ENCODE data around the gene GATA3.

GATA3 gene

DNA sequence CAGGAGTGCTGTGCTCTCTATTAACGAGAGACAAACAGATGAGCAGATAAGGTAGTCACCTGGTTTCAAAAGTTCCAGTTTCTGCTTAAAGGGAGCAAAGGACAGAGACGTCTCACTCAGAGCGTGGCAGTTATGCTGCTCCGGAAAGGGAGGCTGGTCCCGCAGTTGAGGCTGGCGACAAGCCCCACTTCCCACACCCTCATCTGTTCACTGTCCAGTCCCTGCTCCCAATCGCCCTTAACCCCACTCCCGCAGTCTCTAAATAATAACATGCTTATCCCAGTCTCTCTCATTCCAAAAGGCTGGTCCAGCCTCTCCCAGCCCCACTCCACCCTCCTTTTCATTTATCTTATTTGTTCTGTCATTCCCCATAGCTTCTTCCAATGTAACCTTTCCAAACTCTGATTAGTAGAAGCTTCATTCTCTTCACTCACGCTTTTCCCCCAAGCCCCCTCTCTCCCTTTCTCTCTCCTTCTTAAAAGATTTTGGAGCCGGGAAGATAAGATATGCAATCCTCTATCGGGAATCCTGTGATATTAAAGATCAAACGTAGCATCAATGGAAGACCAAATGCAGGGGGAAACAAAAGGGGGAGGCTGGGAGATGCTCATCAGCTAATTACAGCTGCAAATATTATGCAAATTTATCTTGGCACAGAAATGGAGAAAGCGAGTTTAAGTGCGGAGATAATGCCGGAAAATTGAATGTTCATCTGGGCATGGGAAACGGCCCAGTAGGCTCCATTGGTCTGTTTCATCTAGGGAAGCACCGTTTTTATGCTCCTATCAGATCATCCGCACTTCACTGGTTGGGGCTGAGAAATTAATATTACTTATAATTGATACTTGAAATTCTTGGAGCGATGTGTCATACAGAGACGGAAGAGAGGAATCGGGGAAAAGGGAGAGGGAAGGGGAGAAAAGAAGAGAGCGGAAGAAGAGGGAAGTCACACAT lies 16.3 kb upstream of the GATA3 start:
- no peak for DNase-seq

DNA sequence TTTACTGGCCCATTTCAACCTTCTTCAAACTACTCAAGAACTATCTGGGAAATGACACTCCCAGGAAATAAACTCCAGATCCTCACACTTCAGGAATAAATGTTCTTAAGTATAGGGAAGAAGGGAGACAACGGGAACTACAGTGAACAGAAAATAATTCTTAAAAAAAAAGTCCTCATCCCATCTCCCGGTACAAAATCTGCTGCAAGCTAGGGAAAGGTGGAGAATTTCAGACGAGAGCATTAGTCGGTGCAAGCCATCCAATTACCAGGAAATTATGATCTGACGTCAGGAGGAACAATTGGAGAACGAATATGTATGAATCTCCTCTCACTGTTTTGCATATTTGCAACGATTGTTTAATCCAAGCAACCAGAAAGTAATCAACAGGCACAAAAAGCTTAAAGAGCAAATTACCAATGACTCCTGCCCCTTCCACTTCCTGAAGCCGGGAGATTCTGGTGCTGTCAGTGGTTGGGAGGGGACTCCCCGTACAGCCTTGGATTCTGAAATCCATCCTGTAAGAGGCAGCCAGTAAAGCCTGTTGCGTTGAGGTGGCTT lies 15.1 kb upstream of the GATA3 start:
- no peak for DNase-seq

DNA sequence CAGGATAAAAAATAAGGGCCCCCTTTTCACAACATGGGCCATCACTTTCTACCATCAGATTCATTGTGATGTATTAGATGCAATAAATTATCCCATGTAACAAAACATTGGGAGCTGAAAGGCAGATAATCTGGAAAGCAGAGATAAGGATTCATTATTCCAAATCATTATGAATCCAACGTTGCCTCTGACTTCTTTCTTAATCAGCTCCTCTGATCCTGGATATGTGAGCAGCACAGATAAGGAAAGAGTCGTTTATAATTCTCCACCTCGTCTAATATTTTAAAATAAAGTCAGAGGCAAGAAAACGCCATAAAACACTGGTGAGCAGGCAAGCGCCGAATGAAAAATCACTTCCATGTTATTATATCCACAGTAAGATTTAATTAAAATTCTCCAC lies 13.8 kb upstream of the GATA3 start:
- no peak for DNase-seq

DNA sequence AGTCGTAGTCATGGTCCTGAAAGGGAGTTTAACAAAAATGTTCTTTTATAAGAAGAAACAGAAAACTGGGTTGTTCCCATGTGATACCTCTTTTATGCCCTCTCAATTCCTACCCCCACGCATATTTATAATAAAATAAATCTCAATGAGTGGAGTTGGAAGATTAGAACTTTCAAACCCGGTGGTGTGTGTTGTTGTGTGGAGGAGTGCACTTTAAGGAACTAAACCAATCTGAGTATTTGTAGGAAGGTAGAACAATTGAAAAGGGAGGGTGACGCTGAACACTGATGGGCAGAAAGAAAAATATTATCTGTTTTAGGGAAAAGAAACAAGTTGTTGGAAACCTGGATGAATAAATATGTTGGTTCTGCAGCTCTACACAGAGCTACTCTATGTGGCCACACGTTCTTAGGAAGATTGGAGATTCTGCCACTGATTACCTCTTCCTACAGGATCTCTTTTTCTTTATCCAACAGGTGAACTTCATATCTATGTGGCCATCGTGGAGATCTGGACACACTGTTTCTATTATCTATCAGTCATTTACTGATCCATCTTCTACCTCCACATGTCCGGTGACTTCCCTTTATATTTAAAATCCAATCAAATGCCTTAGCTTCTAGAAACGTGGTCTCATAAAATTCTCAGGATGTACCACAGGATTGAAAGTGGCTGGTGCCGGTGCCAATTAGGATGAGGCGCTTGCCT lies 13.1 kb upstream of the GATA3 start:
- no peak for DNase-seq

DNA sequence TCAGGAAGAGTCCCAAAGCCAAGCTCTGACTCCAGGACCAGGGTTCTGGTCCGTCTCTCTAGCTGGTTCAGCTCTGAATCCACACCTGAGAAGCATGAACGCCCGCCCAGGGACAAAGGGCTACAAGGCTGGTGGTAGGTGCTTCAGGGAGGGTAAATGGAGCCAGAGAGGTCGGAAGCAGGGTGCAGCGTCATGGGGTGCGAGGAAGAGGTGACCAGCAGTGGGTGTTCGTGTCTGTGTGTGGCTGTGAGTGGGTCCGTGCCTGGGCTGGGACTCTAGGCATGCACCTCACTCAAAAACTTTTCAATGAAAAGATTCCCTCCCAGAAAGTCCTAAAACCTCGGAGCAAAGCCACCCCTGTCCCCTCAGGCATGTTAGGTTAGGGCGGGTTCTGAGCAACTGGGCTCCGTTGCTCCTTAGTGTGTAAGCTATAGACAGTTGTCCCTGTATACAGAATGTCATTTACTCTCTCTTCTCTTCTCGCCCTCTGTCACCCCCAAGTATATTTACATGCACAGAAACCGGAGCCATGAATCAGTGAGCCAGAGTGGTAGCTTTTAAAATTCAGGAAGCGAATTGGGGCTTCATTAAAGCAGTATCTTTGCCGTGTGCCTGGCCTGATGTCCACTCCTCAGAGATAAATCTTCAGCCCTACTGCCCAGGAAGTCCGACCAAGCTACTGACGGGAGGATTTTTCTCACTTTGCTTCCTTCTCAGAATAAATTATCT lies 12.3 kb upstream of the GATA3 start:
- no peak for DNase-seq

DNA sequence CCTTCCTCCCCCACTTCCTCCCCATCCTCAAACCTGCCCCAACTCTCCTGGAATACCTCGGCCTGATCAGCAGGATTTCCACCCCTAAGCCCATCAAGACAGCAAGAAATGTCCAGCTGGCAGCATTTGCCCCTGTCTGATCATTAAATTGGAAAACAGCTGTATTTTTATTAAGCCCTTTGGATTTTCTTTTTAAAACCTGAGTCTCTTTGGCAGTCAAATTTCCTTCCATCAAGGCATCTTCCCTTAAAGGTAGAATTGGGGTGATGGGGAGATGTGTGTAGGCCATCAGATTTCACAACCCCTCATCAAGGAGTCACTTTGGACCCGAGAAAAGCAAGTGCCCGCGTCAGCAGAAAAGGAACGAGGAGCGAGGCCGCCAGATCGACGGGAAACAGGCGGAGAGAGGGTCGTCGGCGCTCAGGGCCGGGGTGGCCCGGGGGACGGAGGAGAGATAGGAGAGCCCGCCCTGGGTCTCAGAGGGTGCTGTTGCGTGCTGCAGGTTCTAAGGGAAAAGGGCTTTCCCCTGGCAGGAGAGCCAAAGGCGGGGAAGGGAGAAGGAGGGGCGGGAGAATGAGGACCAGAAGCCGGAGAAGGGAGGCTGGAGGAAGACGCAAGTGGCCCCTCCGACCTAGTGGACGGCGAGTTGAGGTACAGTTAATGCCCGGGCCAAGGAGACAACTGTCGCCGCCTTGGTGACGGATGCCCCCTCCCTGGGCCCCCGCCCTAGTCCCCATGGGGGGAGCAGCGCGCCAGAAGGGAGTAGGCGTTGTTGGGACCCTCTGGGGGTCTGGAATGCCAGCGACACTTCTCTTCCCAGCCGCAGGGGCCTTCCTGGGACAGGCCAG lies 11.5 kb upstream of the GATA3 start:
- DNase-seq: no peak

DNA sequence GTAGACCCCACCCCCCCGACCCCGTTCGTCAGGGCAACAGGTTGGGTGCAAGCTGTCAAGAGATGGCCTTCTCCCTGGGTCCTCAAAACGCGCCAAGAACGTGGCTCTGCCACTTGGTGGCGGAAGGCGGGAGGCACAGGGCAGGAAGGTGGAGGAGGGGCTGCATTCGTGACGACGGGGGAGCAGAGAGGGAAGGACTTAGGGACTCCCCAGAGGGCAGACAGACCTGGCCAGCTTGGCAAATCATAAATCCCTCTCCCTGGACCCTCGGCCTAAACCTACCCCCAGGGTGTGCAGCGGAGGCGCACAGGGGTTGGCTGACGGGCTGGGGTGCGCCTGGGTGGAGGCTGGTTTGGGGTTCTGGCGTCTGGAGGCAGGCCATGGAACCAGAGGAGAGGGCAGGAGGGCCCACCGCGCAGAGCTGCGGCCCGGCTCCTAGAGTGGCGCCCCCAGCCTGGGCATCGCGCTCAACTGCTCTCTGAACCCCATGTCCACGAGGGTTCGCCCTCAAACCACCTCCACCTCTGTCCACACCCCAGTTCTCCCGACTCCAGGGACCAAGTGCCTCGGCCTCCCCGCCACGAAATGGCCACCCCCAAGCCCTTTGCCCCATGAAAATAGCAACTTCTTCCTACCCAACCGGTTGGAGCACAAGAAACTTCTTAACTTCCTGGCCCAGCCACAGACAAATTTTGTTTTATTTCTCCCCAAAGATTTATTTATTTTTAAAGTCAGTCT lies 10.8 kb upstream of the GATA3 start:
- DNase-seq: peak; percentile 60

DNA sequence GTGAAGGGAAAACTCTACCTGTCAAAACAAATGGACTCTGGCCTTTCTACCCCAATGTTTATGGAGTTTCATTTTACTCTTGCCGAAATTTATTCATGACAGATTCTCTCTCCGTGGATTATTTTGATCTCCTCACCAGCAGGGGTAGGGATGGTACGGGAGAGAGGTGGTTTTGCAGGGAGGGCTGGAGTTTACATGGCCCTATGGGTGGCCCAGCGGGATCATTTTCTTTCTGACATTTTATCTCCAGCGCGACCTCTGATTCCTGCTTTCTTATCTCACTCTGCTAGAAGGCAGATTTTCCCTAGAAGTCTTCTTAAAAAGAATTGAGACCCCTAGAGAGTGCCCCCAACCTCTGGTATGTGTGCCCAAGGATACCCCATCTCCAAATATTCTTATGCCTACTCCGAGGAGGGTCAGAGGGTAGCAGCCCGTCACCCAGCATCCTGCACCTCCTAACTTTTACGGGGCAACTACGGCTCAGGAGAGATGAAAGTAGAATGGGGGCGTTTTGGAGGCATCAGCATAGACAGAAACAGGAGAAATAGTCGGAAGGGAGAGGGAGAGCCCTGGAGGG lies 10.1 kb upstream of the GATA3 start:
- DNase-seq: no peak

DNA sequence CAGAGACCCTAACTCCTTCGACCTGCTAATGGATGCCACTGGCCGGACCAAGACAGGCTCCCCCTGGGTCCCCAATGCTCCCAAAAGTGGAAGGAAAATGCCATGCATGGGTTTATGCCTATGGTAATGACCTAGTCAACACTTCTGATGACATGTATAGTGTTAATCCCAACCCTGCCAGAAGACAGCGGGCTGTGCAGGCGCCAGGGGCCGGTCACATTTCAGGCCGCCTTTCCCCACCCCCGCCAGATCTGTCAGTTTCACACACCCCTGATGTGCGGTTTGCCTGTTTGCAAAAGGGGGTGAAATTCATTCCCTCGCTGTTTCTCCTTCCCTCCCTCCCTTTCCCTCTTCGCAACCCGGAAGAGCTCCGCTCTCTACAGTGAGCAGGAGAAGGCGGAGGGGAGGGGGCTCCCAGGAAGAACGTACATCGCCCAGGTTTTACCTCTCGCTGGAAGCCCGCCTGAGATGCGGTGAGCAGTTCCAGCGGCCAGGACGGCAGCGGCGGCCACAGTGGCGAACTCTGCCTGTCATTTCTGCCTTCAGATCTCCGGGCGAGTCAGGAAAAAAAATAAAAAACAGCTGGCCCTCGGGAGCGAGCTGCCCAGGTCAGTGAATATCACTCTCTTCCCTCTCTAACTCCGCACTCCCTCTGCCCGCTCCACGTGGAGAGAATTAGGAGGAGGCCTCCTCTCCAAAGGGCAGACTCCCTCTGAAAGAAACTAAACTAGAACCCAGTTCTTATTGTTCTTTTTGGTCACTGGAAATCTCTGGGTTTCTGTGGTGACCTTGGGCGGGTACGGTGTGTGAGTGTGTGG lies 9.4 kb upstream of the GATA3 start:
- DNase-seq: no peak

DNA sequence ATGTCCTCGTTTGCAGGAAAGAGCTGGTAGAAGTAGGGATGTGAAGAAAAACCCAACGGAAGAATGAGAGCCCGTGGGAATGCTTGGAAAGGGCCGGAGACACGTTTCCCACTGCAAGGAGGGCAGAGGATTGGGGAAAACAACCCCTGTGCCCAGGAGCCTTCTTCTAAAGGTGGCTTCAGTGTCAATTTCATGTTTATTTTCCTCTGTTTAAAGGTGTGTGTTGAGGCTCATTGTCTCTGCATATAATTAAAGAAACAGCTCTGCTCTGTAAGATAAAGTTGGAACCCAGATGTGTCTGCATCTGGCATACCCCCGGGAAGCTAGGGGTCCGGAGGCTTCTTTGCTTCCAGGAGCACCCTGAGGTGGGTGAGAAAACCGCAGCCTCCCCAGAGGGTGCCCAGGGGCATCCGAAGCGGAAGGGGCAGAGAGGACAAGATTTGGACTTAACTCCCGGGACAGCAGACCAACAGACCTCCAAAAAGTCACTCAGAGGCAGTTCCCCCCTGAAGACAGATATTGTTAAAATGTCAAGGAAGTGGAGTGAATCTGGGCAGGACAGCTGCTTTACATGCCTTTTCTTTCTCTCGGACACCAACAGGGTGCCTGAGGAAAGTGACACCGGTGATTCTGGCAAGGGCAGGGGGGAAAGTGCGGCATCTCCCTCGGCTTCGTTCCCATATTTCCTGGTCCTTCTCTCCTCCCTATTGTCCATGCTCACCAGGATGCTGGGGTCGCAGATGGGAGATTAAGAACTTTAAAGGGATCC lies 8.6 kb upstream of the GATA3 start:
- DNase-seq: no peak

DNA sequence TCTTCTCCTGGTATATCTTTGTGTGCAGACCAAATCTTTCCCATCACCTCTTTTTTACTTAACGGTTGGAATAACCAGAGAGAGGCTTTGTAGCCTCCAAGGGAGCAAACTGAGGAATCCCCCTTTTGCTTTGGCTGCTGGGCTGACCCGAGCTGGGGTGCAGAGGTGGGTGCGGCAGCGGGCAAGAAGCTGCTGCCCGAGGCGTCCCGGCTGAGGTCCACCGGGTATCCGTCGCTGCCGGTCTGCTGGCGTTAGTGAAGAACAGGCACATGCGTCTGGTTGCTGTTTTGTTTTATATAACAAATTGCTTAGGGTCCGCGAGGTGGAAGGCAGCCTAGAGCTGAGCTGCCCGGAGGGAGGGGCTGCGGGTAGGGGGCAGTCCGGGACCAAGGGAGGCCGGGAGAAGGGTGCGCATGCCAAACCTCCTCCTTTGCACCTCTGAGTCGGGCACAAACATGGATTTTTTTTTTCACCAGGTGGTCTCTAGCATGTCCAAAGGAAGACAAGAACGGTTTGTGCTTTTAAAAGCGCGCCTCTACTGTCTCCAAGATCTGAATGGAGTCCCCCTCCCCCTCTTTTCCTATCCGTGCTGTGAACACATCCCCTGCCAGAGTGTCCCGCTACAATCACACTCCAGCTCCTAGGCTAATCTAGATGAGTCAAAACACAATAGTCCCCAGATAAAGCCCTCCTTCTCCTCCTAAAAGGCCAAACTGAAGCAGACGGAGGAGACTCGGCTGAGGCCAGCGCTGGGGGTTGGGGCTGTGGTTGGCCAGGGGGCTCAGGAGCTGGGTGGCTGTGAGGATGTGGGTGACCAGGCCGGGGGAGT lies 6.8 kb upstream of the GATA3 start:
- DNase-seq: no peak

DNA sequence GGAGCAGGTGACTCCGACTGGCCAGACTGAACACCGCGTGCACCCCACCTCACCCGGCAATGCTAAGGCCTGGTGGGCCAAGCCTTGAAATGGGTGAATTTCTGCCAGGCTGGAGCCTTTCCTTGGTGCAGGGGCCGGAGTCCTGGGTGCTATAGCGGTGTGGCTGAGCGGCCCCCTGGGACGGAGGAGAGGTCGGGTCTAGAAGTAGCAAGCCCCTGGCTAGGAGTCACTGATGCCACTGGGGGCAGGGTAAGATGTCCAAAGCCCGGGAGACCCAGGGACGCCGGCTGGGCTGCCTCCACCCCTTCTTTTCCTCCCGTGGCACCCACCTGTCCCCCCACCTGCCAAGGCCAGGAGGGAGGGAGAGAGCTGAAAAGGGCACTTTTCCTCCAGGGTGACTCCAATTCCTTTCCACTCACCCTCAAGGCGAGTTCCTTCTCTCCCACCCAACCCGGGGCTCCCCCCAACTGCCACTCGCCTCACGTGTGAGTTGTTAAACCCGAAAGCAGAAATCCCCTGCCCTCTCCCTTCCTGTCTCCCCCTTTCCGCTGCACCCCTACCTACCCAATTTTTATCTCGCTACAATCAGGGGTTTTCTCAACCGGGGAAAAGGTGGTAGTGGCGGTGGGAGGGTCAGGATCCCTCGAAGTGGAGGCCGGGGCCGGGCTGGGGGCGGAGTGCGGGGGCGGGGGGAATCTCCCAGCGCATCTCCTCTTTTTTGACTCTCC lies 6.0 kb upstream of the GATA3 start:
- no peak for DNase-seq

DNA sequence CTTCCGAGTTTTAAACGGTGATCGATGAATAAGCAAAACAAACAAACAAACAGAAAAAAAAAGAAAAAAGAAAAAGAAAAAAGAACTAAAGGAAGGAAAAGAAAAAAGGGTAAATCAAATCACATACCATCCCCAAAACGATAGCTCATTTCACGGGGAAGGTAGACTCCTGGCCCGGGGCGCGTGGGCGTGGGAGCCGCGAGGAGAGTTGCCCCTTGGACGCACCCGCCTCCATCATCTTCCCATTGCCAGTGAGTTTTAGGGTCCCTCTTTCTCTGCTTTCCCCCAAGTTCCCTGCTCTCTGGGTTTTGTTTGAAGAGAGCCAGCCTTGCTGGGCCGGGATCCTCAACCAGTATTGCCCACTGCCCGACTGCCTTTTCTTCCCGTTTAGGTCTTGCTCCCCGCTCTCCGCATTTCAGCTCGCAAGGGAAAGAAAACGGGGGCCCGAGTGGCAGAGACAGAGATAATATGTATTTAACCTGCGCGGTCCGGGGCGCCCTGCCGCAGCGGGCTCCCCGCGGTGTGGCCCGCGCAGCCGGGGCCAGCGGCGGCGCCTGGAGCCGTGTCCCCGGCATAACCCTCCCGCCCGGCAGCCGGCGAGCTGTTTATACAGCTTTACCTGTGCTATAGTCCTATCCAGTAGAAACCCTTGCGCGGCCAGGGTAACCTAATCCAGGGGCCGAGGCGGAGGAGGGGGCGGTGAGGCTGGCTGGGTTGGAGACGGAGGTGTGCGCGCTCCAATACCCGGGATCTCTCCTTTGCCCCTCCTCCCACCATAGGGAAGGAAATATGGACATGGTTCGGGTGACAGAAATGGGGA lies 5.2 kb upstream of the GATA3 start:
- no peak for DNase-seq

DNA sequence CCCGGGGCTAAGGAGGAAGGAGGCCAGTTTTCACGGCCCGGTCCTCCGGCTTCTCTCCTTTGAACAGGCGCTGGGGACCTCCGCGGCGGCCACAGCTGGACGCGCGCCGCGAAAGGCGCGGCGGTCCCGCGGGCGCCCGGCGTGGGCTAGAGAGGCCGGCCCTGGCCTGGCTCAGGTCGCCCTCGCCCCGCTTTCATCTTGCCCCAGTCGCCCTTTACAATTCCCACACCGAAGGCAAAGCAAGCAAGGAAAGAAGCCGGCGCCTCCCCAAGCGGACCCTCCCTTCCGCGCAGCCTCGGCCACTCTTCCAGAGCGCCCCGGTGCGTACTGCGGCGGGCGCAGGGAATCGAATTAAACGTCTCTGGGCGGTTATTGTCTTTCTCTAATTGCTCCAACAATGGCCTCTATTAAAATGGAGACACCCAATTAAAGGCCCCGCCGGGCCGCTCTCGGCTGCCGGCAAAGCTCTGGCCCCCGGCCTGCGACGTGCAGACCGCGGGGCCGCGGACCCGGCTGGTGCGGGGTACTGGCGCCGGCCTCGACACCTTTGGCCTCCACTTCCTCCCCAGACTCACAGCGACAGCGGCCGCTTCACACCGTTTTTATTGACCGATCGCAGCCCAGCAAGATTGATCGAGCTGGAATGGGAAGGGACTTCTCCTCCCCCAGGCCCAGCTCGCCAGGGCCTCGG lies 4.5 kb upstream of the GATA3 start:
- DNase-seq: no peak

DNA sequence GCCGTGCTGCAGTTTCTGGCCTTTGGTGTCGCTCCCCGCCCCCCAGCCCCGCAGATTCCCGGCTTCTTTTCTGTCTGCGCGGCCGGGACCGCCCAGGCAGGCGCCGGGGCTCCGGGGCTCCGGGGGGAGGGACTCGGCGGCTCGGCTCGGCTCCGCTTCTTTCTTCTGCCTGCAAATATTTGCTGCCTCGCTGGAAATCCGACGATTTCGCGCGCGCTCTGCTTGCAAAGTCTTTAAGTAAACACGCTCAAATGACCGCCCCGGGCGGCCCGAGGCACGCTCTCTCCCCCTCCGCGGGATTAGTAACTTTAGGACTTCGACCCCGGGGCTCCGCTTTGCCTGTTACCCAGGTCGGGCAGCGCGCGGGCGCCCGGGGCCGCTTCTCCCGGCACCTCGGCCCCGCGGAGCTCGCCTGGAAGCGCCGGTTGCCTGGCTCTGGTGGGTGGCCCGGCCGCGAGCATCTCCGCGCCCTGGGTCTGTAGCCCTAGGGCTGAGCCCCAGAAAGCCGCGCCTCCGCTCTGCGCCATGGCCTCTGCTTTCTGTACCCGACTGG lies 3.9 kb upstream of the GATA3 start:
- DNase-seq: peak; percentile 44
